HepG2 (cell line): ENCODE data around the gene SPINK4. TPM values are rescaled to one million over a fixed set of nuclear protein-coding genes. Genes with fewer than 3 reads are reported as not detected.

Experiments
- ARNT2 ChIP-seq: sonication (generic); formaldehyde crosslinking; IDR thresholded peaks from 2 replicates; pipeline ENCODE4 v1.8.0; 2022; ENCODE audit warnings: mild to moderate bottlenecking, low read depth, missing genetic modification reagents, moderate library complexity
- FOXA3 ChIP-seq: IDR thresholded peaks from 2 replicates; pipeline ENCODE4 v1.6.1; 2016; ENCODE audit warnings: missing genetic modification reagents, missing compliant biosample characterization
- KDM2A ChIP-seq: sonication (generic); formaldehyde crosslinking; IDR thresholded peaks from 2 replicates; pipeline ENCODE4 v1.4.0; 2020; ENCODE audit warnings: low read depth, missing genetic modification reagents, borderline replicate concordance
- MXI1 ChIP-seq: IDR thresholded peaks from 3 replicates; pipeline ENCODE4 v1.6.1; 2012; ENCODE audit warnings: low read depth, low read length, inconsistent platforms, borderline replicate concordance
- NFKBIZ ChIP-seq: IDR thresholded peaks from 2 replicates; pipeline ENCODE4 v1.6.1; 2018; ENCODE audit warnings: missing genetic modification reagents, missing compliant biosample characterization
- RFX1 ChIP-seq: fragments of 450-650 bp; IDR thresholded peaks from 2 replicates; pipeline ENCODE4 v1.6.1; 2017
- TCF7 ChIP-seq: sonication (generic); IDR thresholded peaks from 2 replicates; pipeline ENCODE4 v1.6.1; 2016; ENCODE audit warnings: antibody characterized with exemption, low read depth
- TMF1 ChIP-seq: sonication (generic); formaldehyde crosslinking; IDR thresholded peaks from 2 replicates; pipeline ENCODE4 v1.8.1; 2022; ENCODE audit warnings: low read depth, missing genetic modification reagents
- ZC3H4 ChIP-seq: sonication (generic); formaldehyde crosslinking; IDR thresholded peaks from 2 replicates; pipeline ENCODE4 v1.4.0; 2020; ENCODE audit warnings: missing genetic modification reagents, borderline replicate concordance
- ZNF224 ChIP-seq: sonication (generic); formaldehyde crosslinking; IDR thresholded peaks from 2 replicates; pipeline ENCODE4 v1.5.0; 2020; ENCODE audit warnings: mild to moderate bottlenecking, missing genetic modification reagents
- ZNF598 ChIP-seq: sonication (generic); formaldehyde crosslinking; IDR thresholded peaks from 2 replicates; pipeline ENCODE4 v1.5.1; 2020; ENCODE audit warnings: mild to moderate bottlenecking, missing genetic modification reagents, borderline replicate concordance
- polyA plus RNA-seq, 8 experiments: library from polyadenylated mRNA; depleted of rRNA in 3 of 8; stranded (reverse) in 7 of 8; unstranded in 1 of 8; fragments of >200 nt; fragmentation: Illumina TruSeq in 4 of 8; extraction: Trizol in 4 of 8; gene quantifications; 2 replicates each; pipeline versions ENCODE4 v1.2.1 to v1.2.3, GENCODE V29; 2011 to 2016; ENCODE audit warnings: low read depth in 4 of 8, missing spikeins in 1 of 8, mixed read lengths in 1 of 8; ENCODE audit not compliant: insufficient read depth in 1 of 8
- total RNA-seq, 5 experiments: library from RNA; depleted of rRNA; stranded (reverse); fragments of >200 nt; fragmentation: Illumina TruSeq; extraction: Trizol; gene quantifications; 2 replicates each; pipeline ENCODE4 v1.2.3, GENCODE V29; 2016; ENCODE audit warnings: low read depth in 1 of 5
- TF ChIP-seq, protein P1 (sequence below): sonication (generic); formaldehyde crosslinking; IDR thresholded peaks from 2 replicates; pipeline ENCODE4 v1.4.0; 2020; ENCODE audit warnings: mild to moderate bottlenecking, missing genetic modification reagents, borderline replicate concordance
- TF ChIP-seq, protein P2 (sequence below): sonication (generic); formaldehyde crosslinking; IDR thresholded peaks from 2 replicates; pipeline ENCODE4 v1.4.0; 2020; ENCODE audit warnings: missing genetic modification reagents
- TF ChIP-seq, protein P3 (sequence below): sonication (generic); formaldehyde crosslinking; IDR thresholded peaks from 2 replicates; pipeline ENCODE4 v1.4.0; 2020; ENCODE audit warnings: mild to moderate bottlenecking, missing genetic modification reagents
- TF ChIP-seq, protein P4 (sequence below): sonication (generic); formaldehyde crosslinking; IDR thresholded peaks from 2 replicates; pipeline ENCODE4 v1.5.1; 2020; ENCODE audit warnings: missing genetic modification reagents, mild to moderate bottlenecking, borderline replicate concordance
- TF ChIP-seq, protein P5 (sequence below): sonication (generic); formaldehyde crosslinking; IDR thresholded peaks from 2 replicates; pipeline ENCODE4 v1.4.0; 2020; ENCODE audit warnings: missing genetic modification reagents, borderline replicate concordance

Gene SPINK4
- total and polyA plus RNA-seq, 2 of the 13 experiments (the other 11 are each of a cell fraction or from before 2014, with no cell fraction given) = 0.53 to 3.4 TPM

DNA sequence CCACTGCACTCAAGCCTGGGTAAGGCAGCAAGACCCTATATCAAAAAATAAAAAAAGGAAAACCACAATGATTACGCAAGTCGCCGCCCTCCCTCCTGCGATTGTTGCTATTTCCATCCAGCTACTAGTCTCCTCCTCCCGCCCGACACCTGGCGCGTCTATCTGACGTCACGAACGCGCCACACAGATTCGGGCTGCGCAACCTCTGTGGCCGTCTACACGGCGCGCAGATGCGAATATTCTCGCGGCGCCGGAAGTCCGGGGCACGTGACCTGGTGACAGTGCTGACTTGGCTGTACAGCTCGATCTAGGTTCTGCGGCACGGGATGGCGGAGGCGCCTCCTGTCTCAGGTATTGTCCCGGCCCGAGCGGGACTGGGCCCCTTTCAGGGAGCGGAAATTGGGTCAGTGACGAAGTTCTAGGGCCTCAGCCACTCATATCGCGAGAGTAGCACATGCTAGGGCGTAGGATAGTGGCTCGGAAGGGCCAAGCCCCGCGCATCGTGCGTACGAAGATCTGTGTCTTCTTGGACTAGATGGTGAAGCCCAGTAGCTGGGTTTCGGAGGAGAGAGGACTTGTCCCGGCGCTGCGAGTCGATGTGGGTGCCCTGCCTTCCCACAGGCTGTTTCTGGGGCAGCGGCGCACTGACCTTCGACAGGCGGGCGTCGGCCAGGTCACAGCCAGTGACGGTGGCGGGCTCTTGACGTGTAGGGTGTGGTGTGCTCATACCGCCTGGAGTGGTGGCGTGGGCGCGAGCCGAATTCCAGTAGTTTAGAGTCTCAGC is 50.5 kb downstream of the SPINK4 start, which contains the start of gene NFX1 (continued):
- TF ChIP-seq, protein P1, sequence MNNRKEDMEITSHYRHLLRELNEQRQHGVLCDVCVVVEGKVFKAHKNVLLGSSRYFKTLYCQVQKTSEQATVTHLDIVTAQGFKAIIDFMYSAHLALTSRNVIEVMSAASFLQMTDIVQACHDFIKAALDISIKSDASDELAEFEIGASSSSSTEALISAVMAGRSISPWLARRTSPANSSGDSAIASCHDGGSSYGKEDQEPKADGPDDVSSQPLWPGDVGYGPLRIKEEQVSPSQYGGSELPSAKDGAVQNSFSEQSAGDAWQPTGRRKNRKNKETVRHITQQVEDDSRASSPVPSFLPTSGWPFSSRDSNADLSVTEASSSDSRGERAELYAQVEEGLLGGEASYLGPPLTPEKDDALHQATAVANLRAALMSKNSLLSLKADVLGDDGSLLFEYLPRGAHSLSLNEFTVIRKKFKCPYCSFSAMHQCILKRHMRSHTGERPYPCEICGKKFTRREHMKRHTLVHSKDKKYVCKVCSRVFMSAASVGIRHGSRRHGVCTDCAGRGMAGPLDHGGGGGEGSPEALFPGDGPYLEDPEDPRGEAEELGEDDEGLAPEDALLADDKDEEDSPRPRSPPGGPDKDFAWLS (CRISPR knock-in tag) = no peak
- TF ChIP-seq ZC3H4 (CRISPR knock-in tag) = no peak
- TF ChIP-seq, protein P2, sequence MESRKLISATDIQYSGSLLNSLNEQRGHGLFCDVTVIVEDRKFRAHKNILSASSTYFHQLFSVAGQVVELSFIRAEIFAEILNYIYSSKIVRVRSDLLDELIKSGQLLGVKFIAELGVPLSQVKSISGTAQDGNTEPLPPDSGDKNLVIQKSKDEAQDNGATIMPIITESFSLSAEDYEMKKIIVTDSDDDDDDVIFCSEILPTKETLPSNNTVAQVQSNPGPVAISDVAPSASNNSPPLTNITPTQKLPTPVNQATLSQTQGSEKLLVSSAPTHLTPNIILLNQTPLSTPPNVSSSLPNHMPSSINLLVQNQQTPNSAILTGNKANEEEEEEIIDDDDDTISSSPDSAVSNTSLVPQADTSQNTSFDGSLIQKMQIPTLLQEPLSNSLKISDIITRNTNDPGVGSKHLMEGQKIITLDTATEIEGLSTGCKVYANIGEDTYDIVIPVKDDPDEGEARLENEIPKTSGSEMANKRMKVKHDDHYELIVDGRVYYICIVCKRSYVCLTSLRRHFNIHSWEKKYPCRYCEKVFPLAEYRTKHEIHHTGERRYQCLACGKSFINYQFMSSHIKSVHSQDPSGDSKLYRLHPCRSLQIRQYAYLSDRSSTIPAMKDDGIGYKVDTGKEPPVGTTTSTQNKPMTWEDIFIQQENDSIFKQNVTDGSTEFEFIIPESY (CRISPR knock-in tag) = peak; percentile 37; the same call in 1 of the 2 replicates
- peak; percentile 77 for TF ChIP-seq ARNT2 (CRISPR knock-in tag)
- TF ChIP-seq TCF7 = no peak
- TF ChIP-seq, protein P3, sequence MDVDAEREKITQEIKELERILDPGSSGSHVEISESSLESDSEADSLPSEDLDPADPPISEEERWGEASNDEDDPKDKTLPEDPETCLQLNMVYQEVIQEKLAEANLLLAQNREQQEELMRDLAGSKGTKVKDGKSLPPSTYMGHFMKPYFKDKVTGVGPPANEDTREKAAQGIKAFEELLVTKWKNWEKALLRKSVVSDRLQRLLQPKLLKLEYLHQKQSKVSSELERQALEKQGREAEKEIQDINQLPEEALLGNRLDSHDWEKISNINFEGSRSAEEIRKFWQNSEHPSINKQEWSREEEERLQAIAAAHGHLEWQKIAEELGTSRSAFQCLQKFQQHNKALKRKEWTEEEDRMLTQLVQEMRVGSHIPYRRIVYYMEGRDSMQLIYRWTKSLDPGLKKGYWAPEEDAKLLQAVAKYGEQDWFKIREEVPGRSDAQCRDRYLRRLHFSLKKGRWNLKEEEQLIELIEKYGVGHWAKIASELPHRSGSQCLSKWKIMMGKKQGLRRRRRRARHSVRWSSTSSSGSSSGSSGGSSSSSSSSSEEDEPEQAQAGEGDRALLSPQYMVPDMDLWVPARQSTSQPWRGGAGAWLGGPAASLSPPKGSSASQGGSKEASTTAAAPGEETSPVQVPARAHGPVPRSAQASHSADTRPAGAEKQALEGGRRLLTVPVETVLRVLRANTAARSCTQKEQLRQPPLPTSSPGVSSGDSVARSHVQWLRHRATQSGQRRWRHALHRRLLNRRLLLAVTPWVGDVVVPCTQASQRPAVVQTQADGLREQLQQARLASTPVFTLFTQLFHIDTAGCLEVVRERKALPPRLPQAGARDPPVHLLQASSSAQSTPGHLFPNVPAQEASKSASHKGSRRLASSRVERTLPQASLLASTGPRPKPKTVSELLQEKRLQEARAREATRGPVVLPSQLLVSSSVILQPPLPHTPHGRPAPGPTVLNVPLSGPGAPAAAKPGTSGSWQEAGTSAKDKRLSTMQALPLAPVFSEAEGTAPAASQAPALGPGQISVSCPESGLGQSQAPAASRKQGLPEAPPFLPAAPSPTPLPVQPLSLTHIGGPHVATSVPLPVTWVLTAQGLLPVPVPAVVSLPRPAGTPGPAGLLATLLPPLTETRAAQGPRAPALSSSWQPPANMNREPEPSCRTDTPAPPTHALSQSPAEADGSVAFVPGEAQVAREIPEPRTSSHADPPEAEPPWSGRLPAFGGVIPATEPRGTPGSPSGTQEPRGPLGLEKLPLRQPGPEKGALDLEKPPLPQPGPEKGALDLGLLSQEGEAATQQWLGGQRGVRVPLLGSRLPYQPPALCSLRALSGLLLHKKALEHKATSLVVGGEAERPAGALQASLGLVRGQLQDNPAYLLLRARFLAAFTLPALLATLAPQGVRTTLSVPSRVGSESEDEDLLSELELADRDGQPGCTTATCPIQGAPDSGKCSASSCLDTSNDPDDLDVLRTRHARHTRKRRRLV (CRISPR knock-in tag) = peak; percentile 85; the same call in 1 of the 2 replicates
- TF ChIP-seq ZNF598 (CRISPR knock-in tag) = peak; percentile 97; the same call in 1 of the 2 replicates
- TF ChIP-seq, protein P4, sequence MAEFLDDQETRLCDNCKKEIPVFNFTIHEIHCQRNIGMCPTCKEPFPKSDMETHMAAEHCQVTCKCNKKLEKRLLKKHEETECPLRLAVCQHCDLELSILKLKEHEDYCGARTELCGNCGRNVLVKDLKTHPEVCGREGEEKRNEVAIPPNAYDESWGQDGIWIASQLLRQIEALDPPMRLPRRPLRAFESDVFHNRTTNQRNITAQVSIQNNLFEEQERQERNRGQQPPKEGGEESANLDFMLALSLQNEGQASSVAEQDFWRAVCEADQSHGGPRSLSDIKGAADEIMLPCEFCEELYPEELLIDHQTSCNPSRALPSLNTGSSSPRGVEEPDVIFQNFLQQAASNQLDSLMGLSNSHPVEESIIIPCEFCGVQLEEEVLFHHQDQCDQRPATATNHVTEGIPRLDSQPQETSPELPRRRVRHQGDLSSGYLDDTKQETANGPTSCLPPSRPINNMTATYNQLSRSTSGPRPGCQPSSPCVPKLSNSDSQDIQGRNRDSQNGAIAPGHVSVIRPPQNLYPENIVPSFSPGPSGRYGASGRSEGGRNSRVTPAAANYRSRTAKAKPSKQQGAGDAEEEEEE = no peak
- TF ChIP-seq, protein P5, sequence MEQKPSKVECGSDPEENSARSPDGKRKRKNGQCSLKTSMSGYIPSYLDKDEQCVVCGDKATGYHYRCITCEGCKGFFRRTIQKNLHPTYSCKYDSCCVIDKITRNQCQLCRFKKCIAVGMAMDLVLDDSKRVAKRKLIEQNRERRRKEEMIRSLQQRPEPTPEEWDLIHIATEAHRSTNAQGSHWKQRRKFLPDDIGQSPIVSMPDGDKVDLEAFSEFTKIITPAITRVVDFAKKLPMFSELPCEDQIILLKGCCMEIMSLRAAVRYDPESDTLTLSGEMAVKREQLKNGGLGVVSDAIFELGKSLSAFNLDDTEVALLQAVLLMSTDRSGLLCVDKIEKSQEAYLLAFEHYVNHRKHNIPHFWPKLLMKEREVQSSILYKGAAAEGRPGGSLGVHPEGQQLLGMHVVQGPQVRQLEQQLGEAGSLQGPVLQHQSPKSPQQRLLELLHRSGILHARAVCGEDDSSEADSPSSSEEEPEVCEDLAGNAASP (CRISPR knock-in tag) = peak; percentile 51
- TF ChIP-seq RFX1 = no peak
- TF ChIP-seq KDM2A (CRISPR knock-in tag) = peak; percentile 91
- peak; percentile 74; the same call in 1 of the 2 replicates for TF ChIP-seq FOXA3
- TF ChIP-seq NFKBIZ = 0 out of 2 replicates have a peak, but pooled peaks have one; percentile 26
- peak; percentile 94; the same call in 2 of the 3 replicates for TF ChIP-seq MXI1
- peak; percentile 86; the same call in 1 of the 2 replicates for TF ChIP-seq TMF1 (CRISPR knock-in tag)
- peak; percentile 97; the same call in 1 of the 2 replicates for TF ChIP-seq ZNF224 (CRISPR knock-in tag)
